ENCODE data around the gene PRKG1. TPM values are rescaled to one million over a fixed set of nuclear protein-coding genes. Genes with fewer than 3 reads are reported as not detected.
"Not testable (repeated sequence)": the region's sequence is repeated elsewhere in the genome, so short reads cannot be mapped to it uniquely, and the experiment has no call there.

Gene PRKG1
- total RNA-seq, 1 experiment from 2014 or later, result 1.7 TPM

GRCh38 chr10:51270936-51271530, 196.7 kb downstream of the PRKG1 start:
- DNase-seq (ENCODE audit: low read depth), result no peak

- not testable (repeated sequence) for DNase-seq (ENCODE audit: low read depth)
Measured at GRCh38 chr10:51272099-51272498, 197.8 kb downstream of the PRKG1 start.

- DNase-seq (ENCODE audit: low read depth), result no peak
Measured at GRCh38 chr10:51272555-51272954, 198.3 kb downstream of the PRKG1 start.

- no peak for DNase-seq (ENCODE audit: low read depth)
Measured at GRCh38 chr10:51273574-51273973, 199.3 kb downstream of the PRKG1 start.

- not testable (repeated sequence) for DNase-seq (ENCODE audit: low read depth)
Measured at GRCh38 chr10:51276097-51276496, 201.8 kb downstream of the PRKG1 start.

GRCh38 chr10:51281387-51281786, 207.1 kb downstream of the PRKG1 start:
- DNase-seq (ENCODE audit: low read depth), result not testable (repeated sequence)

- DNase-seq (ENCODE audit: low read depth), result no peak
Measured at GRCh38 chr10:51285601-51286000, 211.3 kb downstream of the PRKG1 start.

- no peak for DNase-seq (ENCODE audit: low read depth)
Measured at GRCh38 chr10:51288511-51288910, 214.2 kb downstream of the PRKG1 start.

GRCh38 chr10:51289519-51289918, 215.2 kb downstream of the PRKG1 start:
- DNase-seq (ENCODE audit: low read depth), result no peak

GRCh38 chr10:51291961-51292360, 217.7 kb downstream of the PRKG1 start:
- DNase-seq (ENCODE audit: low read depth), result no peak

- no peak for DNase-seq (ENCODE audit: low read depth)
Measured at GRCh38 chr10:51297438-51297837, 223.2 kb downstream of the PRKG1 start.

- no peak for DNase-seq (ENCODE audit: low read depth)
Measured at GRCh38 chr10:51300617-51301304, 226.5 kb downstream of the PRKG1 start.

GRCh38 chr10:51301644-51302043, 227.4 kb downstream of the PRKG1 start:
- peak; percentile 38 for DNase-seq (ENCODE audit: low read depth)

GRCh38 chr10:51302316-51302715, 228.0 kb downstream of the PRKG1 start:
- DNase-seq (ENCODE audit: low read depth), result no peak

GRCh38 chr10:51308116-51308515, 233.8 kb downstream of the PRKG1 start:
- DNase-seq (ENCODE audit: low read depth), result no peak

- peak; percentile 10 for DNase-seq (ENCODE audit: low read depth)
Measured at GRCh38 chr10:51311228-51311627, 236.9 kb downstream of the PRKG1 start.

- no peak for DNase-seq (ENCODE audit: low read depth)
Measured at GRCh38 chr10:51312817-51313216, 238.5 kb downstream of the PRKG1 start.

GRCh38 chr10:51313251-51313650, 239.0 kb downstream of the PRKG1 start:
- DNase-seq (ENCODE audit: low read depth), result no peak

GRCh38 chr10:51313773-51314478, 239.6 kb downstream of the PRKG1 start:
- DNase-seq (ENCODE audit: low read depth), result no peak

- no peak for DNase-seq (ENCODE audit: low read depth)
Measured at GRCh38 chr10:51314481-51314880, 240.2 kb downstream of the PRKG1 start.

- no peak for DNase-seq (ENCODE audit: low read depth)
Measured at GRCh38 chr10:51318399-51319172, 244.3 kb downstream of the PRKG1 start.

- no peak for DNase-seq (ENCODE audit: low read depth)
Measured at GRCh38 chr10:51319173-51319435, 244.8 kb downstream of the PRKG1 start.

Data from M059J (cell line).